Thoracic aorta (tissue), 2 donors: ENCODE measurements around the gene C10orf62. TPM values are rescaled to one million over a fixed set of nuclear protein-coding genes. Genes with fewer than 3 reads are reported as not detected.
A peak's percentile ranks its signal among the peaks of the same experiment; 100 is the strongest.
"Not testable (repeated sequence)": the region's sequence is repeated elsewhere in the genome, so short reads cannot be mapped to it uniquely, and the experiment has no call there.

Source experiments
- ATAC-seq: fragments of 150-250 bp; one replicate; pipeline ENCODE4 v1.8.0; 2017; ENCODE audit warnings: low read depth; ENCODE audit not compliant: insufficient number of reproducible peaks, low FRiP score
- DNase-seq: peaks from one replicate; pipeline ENCODE4 v3.0.0-alpha.2; 2020; ENCODE audit warnings: low spot score
- H3K27ac ChIP-seq, 2 donors: fragments of 200-600 bp; sonication (generic); 1 replicate in 1 of 2; 2 replicates in 1 of 2; pipeline ENCODE4 v1.5.1; 2016; ENCODE audit warnings: mild to moderate bottlenecking in 2 of 2, moderate library complexity in 2 of 2
- H3K27me3 ChIP-seq: fragments of 200-600 bp; sonication (generic); replicated peaks from 2 replicates; pipeline ENCODE4 v1.6.0; 2016; ENCODE audit warnings: mild to moderate bottlenecking; ENCODE audit not compliant: insufficient read depth
- H3K36me3 ChIP-seq: fragments of 200-600 bp; sonication (generic); one replicate; pipeline ENCODE4 v1.5.1; 2016
- H3K4me1 ChIP-seq, 2 donors: fragments of 200-600 bp; sonication (generic); 1 replicate in 1 of 2; 2 replicates in 1 of 2; pipeline versions ENCODE4 v1.5.1 to v1.6.0; 2016; ENCODE audit warnings: low read depth in 2 of 2, mild to moderate bottlenecking in 1 of 2; ENCODE audit not compliant: control insufficient read depth in 1 of 2
- H3K4me3 ChIP-seq: fragments of 200-600 bp; sonication (generic); 2 replicates; pipeline ENCODE4 v1.5.1; 2016; ENCODE audit warnings: mild to moderate bottlenecking
- H3K9me3 ChIP-seq: fragments of 200-600 bp; sonication (generic); 2 replicates; pipeline ENCODE4 v1.5.1; 2016
- total RNA-seq, 2 donors: library from RNA; depleted of rRNA; stranded (reverse); fragments of >200 nt; gene quantifications; one replicate each; pipeline versions ENCODE4 v1.1.0 to v1.2.3, GENCODE V29; 2016
- TF ChIP-seq, protein P1 (sequence below): fragments of 200-600 bp; sonication (generic); IDR thresholded peaks from one replicate; pipeline ENCODE4 v1.5.1; 2019; ENCODE audit warnings: antibody characterized with exemption

The C10orf62 gene
- total RNA-seq, 2 donors from 2014 or later: 1.2 TPM; not detected in 1

DNA sequence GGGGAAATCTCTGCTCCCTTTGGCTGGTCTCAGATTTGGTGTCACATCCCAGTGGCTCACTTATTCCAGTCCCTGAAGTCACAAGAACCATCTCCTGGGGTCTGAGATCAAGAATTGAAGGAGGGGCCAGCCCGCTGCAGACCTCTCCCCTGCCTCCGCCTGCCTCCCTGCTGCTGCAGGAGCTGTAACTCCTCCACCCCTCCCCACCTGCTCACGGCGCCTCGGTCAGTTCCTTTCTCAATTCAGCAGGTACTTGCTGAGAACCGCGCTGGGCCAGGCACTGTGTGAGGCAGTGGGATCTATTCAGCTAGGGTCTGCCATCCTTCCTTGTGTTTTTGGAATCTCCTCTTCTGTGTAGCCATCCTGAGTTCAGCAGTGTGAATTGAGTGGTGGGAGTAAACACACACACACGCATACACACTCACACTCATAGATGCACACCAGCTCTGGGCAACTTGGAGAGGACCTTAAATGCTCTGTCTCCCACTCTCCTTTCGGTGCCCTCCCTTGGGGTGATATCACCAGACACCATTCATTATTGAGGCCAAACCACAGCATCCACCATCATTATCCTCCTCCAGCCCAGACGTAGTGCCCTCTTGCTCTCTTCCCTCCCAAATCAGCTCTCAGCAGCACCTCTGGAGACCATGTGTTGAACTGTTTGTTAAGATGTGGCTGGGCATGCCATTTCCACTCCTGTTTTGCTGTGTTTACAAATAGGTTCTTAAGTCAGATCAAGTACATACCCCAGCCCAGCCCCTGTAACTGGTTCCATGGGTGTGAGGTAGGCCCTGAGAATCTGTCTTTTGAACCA lies 39.0 kb upstream of the C10orf62 start:
- TF ChIP-seq, protein P1, sequence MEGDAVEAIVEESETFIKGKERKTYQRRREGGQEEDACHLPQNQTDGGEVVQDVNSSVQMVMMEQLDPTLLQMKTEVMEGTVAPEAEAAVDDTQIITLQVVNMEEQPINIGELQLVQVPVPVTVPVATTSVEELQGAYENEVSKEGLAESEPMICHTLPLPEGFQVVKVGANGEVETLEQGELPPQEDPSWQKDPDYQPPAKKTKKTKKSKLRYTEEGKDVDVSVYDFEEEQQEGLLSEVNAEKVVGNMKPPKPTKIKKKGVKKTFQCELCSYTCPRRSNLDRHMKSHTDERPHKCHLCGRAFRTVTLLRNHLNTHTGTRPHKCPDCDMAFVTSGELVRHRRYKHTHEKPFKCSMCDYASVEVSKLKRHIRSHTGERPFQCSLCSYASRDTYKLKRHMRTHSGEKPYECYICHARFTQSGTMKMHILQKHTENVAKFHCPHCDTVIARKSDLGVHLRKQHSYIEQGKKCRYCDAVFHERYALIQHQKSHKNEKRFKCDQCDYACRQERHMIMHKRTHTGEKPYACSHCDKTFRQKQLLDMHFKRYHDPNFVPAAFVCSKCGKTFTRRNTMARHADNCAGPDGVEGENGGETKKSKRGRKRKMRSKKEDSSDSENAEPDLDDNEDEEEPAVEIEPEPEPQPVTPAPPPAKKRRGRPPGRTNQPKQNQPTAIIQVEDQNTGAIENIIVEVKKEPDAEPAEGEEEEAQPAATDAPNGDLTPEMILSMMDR: no peak

DNA sequence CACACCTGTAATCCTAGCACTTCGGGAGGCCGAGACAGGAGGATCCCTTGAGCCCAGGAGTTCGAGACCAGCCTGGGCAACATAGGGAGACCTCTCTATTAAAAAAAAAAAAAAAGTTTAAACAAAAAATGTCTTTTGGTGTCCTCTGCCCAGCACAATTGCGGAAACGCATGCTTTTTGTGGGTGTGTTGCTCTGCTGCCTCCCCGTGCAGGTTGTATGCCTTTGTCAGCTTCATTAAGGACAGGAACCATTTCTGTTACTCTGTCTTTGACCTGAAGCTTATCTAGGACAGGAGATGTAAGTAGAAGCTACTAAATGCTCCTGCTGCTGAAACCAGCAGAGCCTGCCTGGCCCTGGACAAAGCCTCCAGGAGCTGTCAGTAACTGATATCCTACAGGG lies 38.2 kb upstream of the C10orf62 start:
- H3K36me3 ChIP-seq: no peaks in the 10 kb centered on the region
- no peak for ATAC-seq
- H3K4me3 ChIP-seq: no peak overlapping the region
- peaks cover 12 to 24% of the 10 kb centered on the region in 2 donors for H3K4me1 ChIP-seq
- H3K9me3 ChIP-seq: no peaks in the 10 kb centered on the region
- no peaks in the 10 kb centered on the region for H3K27me3 ChIP-seq
- TF ChIP-seq, protein P1: no peak
- no peak for DNase-seq
- H3K27ac ChIP-seq: no peak overlapping the region

More for the DNA sequence above, 39.0 kb upstream of the C10orf62 start:
- ATAC-seq: no peak
- no peaks in the 10 kb centered on the region for H3K27me3 ChIP-seq
- H3K4me3 ChIP-seq: no peak overlapping the region
- H3K9me3 ChIP-seq: no peaks in the 10 kb centered on the region
- DNase-seq: no peak
- H3K36me3 ChIP-seq: no peaks in the 10 kb centered on the region
- peak overlapping the region; percentile 19 to 38 for H3K27ac ChIP-seq
- peaks cover 12 to 24% of the 10 kb centered on the region in 2 donors for H3K4me1 ChIP-seq

DNA sequence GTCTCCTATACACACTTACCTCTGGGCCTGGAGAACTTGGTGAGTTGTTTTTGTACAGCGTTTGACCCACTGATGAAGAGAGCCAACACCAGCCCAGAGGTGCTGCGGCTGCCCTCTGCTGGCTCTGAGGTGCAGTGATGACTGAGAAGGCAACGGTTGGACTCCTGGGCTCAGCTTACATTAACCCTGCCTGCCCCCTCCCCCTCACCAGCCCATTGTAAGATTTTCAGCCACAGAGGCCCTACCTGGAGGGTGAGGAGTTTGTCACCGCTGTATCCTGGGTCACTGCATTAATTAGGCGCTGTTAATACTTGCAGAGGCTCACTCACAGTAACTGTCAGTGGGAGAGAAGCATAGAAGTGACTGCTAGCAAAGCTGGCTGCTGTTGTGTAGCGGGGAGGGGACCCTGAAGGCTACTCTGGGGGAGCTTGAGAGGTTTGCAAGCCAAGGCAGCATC lies 35.9 kb upstream of the C10orf62 start:
- DNase-seq: peak; percentile 19
- TF ChIP-seq, protein P1: peak; percentile 85
- H3K27me3 ChIP-seq: no peaks in the 10 kb centered on the region
- H3K4me3 ChIP-seq: no peak overlapping the region
- peak; percentile 69 for ATAC-seq
- H3K27ac ChIP-seq: no peak overlapping the region
- H3K36me3 ChIP-seq: no peaks in the 10 kb centered on the region
- no peaks in the 10 kb centered on the region for H3K9me3 ChIP-seq
- peaks cover 4 to 14% of the 10 kb centered on the region in 2 donors for H3K4me1 ChIP-seq

DNA sequence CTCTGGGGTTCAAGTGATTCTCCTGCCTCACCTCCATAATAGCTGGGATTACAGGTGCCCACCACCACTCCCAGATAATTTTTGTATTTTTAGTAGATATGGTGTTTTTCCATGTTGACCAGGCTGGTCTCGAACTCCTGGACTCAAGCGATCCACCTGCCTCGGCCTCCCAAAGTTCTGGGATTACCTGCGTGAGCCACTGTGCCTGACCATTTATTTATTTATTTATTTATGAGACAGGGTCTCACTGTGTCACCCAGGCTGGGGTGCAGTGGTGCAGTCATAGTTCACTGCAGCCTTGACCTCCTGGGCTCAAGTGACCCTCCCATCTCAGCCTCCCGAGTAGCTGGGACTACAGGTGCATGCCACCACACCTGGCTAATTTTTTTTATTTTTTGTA lies 35.2 kb upstream of the C10orf62 start:
- H3K4me1 ChIP-seq, H3K36me3 ChIP-seq, H3K9me3 ChIP-seq, DNase-seq, H3K27me3 ChIP-seq, H3K27ac ChIP-seq, H3K4me3 ChIP-seq, ATAC-seq: not testable (repeated sequence)

DNA sequence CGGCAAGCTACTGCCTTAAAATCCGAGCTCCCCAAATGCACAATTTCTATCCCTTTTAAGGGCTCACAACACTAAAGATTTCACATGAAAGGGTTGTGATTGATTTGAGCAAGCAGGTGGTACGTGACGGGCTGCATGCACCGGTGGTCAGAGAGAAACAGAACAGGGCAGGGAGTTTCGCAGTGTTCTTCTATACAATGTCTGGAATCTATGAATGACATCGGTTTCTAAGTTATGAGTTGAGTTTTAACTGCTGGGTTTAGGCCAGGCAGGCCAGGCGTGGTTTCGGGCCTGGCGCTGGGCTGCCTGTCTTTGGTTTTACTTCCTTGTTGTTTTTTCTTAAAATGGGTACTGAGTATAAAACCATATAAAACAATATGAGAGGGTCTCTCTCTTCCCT lies 34.0 kb upstream of the C10orf62 start:
- not testable (repeated sequence) for H3K4me3 ChIP-seq, H3K36me3 ChIP-seq, DNase-seq, H3K27me3 ChIP-seq, H3K27ac ChIP-seq, H3K4me1 ChIP-seq, ATAC-seq, H3K9me3 ChIP-seq

DNA sequence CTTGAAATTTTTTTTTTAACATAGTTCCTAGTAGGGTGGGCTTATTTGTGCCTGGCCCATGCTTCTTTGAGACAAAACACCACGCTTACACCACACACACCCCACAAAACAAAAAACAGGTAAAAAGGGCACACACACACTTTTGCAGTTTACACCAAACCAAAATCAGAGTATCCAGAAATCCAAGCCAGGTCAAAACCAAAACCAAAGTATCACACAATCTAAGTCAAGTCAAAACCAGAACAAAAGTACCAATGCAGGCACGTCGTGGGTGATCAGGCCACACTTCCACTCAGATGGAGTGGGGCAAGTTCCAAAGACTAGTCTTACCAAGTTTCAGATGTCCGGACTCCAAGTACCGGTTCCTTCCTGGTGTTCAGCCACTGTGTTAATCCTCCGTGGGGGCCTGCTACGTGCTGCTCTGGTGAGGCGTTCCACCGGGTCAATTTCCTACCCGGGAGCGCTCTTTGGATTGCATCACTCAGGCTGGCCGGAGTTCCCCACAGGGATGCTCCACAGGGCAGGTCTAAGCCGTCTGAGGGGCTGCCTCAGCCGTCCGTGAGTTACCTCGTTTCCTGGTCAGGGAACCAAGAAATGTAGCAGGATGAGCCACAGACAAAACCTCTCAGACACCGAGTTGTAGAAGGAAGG lies 28.7 kb upstream of the C10orf62 start:
- not testable (repeated sequence) for H3K27me3 ChIP-seq, H3K27ac ChIP-seq, H3K4me1 ChIP-seq, H3K36me3 ChIP-seq, DNase-seq, H3K9me3 ChIP-seq, ATAC-seq
- H3K4me3 ChIP-seq: peak overlapping the region; percentile 29

DNA sequence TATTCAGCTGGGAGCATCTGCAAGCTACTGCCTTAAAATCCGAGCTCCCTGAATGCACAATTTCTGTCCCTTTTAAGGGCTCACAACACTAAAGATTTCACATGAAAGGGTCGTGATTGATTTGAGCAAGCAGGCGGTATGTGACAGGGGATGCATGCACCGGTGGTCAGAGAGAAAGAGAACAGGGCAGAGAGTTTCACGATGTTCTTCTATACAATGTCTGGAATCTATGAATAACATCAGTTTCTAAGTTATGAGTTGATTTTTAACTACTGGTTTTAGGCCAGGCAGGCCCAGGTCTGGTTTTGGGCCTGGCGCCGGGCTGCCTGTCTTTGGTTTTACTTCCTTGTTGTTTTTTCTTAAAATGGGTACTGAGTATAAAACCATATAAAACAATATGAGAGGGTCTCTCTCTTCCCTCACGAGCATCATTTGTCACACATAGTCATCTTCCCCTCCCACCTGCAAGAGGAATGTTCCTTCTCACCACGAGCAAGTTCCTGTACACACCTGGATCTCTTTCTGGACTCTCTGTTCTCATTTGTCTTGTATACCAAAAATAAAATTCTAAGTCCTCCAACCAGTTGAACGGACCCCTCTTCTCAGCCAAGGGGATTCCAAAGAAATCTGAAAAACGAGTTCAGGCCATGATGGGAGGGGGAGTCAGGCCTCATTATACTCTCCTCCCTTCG lies 28.0 kb upstream of the C10orf62 start:
- H3K9me3 ChIP-seq, H3K4me3 ChIP-seq, H3K4me1 ChIP-seq, DNase-seq, ATAC-seq, H3K27me3 ChIP-seq, H3K36me3 ChIP-seq, H3K27ac ChIP-seq: not testable (repeated sequence)

DNA sequence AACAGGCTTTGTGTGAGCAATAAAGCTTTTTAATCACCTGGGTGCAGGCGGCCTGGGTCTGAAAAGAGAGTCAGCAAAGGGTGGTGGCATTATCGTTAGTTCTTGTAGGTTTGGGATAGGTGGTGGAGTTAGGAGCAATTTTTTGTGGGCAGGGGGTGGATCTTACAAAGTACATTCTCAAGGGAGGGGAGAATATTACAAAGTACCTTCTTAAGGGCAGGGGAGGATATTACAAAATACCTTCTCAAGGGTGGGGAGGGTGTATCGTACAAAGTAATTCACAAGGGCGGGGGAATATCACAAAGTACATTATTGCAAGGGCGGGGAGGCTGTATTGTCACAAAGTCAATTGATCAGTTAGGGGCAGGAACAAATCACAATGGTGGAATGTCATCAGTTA lies 27.2 kb upstream of the C10orf62 start:
- H3K4me3 ChIP-seq, H3K36me3 ChIP-seq, H3K4me1 ChIP-seq, ATAC-seq, H3K27ac ChIP-seq, DNase-seq, H3K27me3 ChIP-seq, H3K9me3 ChIP-seq: not testable (repeated sequence)
